ENCODE measurements around the gene KLHL13.

Gene KLHL13

GRCh38 chrX:117957128-117957527 is 159.5 kb downstream of the KLHL13 start:
- no peak for TF ChIP-seq FOXM1 (IDR thresholded peaks at IDR 0.05; ENCODE audit: borderline replicate concordance, low read depth)
- TF ChIP-seq, protein P1, sequence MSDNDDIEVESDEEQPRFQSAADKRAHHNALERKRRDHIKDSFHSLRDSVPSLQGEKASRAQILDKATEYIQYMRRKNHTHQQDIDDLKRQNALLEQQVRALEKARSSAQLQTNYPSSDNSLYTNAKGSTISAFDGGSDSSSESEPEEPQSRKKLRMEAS (IDR thresholded peaks at IDR 0.05), result no peak
- no peak for TF ChIP-seq TAF1 (IDR thresholded peaks at IDR 0.05; ENCODE audit: low read depth)
- no peak for TF ChIP-seq CREB1 (IDR thresholded peaks at IDR 0.05; ENCODE audit: low read depth)
- TF ChIP-seq, protein P2, sequence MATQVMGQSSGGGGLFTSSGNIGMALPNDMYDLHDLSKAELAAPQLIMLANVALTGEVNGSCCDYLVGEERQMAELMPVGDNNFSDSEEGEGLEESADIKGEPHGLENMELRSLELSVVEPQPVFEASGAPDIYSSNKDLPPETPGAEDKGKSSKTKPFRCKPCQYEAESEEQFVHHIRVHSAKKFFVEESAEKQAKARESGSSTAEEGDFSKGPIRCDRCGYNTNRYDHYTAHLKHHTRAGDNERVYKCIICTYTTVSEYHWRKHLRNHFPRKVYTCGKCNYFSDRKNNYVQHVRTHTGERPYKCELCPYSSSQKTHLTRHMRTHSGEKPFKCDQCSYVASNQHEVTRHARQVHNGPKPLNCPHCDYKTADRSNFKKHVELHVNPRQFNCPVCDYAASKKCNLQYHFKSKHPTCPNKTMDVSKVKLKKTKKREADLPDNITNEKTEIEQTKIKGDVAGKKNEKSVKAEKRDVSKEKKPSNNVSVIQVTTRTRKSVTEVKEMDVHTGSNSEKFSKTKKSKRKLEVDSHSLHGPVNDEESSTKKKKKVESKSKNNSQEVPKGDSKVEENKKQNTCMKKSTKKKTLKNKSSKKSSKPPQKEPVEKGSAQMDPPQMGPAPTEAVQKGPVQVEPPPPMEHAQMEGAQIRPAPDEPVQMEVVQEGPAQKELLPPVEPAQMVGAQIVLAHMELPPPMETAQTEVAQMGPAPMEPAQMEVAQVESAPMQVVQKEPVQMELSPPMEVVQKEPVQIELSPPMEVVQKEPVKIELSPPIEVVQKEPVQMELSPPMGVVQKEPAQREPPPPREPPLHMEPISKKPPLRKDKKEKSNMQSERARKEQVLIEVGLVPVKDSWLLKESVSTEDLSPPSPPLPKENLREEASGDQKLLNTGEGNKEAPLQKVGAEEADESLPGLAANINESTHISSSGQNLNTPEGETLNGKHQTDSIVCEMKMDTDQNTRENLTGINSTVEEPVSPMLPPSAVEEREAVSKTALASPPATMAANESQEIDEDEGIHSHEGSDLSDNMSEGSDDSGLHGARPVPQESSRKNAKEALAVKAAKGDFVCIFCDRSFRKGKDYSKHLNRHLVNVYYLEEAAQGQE (IDR thresholded peaks at IDR 0.05; ENCODE audit: low read depth), result no peak
- TF ChIP-seq TEAD4 (IDR thresholded peaks at IDR 0.05), result no peak
- no peak for TF ChIP-seq EGR1 (IDR thresholded peaks at IDR 0.05)
- TF ChIP-seq EP300 (IDR thresholded peaks at IDR 0.05; ENCODE audit: borderline replicate concordance), result no peak
- TF ChIP-seq RAD21 (IDR thresholded peaks at IDR 0.05; ENCODE audit: low read depth), result no peak
- no peak for TF ChIP-seq ZBTB7A (IDR thresholded peaks at IDR 0.05; ENCODE audit: low read depth)
- TF ChIP-seq NFIC (IDR thresholded peaks at IDR 0.05), result no peak
- TF ChIP-seq CEBPB (IDR thresholded peaks at IDR 0.05), result no peak
- no peak for TF ChIP-seq YY1 (IDR thresholded peaks at IDR 0.05; ENCODE audit: low read depth)
- TF ChIP-seq USF1 (IDR thresholded peaks at IDR 0.05), result no peak

GRCh38 chrX:117936118-117936517 is 180.5 kb downstream of the KLHL13 start:
- TF ChIP-seq USF1 (IDR thresholded peaks at IDR 0.05) (no peak), ZBTB7A (IDR thresholded peaks at IDR 0.05; ENCODE audit: low read depth) (no peak), CREB1 (IDR thresholded peaks at IDR 0.05; ENCODE audit: low read depth) (no peak)

DNA sequence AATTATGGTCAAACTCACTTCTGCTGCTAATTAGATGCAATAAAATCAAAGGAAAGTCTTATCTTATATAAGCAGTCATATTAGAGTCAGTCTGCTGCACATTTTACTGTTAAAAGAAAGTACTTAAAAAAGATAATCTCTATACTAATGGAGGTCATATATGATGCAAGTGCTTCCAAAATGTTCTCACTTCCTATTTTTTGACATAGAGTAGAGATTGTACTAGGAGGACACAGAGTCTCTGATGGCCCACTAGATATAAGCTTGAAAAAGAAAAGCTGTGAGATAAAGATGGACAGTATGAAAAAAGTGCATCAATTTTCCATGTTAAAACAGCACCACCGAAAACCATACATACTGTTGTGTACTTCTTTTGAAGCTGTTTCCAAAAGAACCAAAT is 196.9 kb downstream of the KLHL13 start:
- TF ChIP-seq CREB1 (IDR thresholded peaks at IDR 0.05; ENCODE audit: low read depth) (no peak), ZBTB7A (IDR thresholded peaks at IDR 0.05; ENCODE audit: low read depth) (no peak), CEBPB (IDR thresholded peaks at IDR 0.05) (no peak), TEAD4 (IDR thresholded peaks at IDR 0.05) (no peak)

- no peak for TF ChIP-seq USF1 (IDR thresholded peaks at IDR 0.05)
- TF ChIP-seq CEBPB (IDR thresholded peaks at IDR 0.05), result no peak
- TF ChIP-seq TAF1 (IDR thresholded peaks at IDR 0.05; ENCODE audit: low read depth), result no peak
- TF ChIP-seq, protein P2 (IDR thresholded peaks at IDR 0.05; ENCODE audit: low read depth), result no peak
- no peak for TF ChIP-seq CREB1 (IDR thresholded peaks at IDR 0.05; ENCODE audit: low read depth)
These were observed 206.4 kb downstream of the KLHL13 start for GRCh38 chrX:117910216-117910615.

GRCh38 chrX:117898226-117898625 is 218.4 kb downstream of the KLHL13 start:
- TF ChIP-seq, protein P1 (IDR thresholded peaks at IDR 0.05), result no peak
- TF ChIP-seq, protein P2 (IDR thresholded peaks at IDR 0.05; ENCODE audit: low read depth), result no peak
- no peak for TF ChIP-seq RAD21 (IDR thresholded peaks at IDR 0.05; ENCODE audit: low read depth)

Data from Ishikawa (cell line).